Stomach (tissue), 4 donors: ENCODE measurements around the gene DYNC1I1.

Experiments
- CTCF ChIP-seq, 7 experiments: fragments of 450-650 bp in 4 of 7; fragments of 200-600 bp in 3 of 7; sonication (generic) in 3 of 7; IDR thresholded peaks; one replicate each; pipeline ENCODE4 v1.5.1; 2016 to 2019; ENCODE audit warnings: antibody characterized with exemption in 7 of 7, control low read depth in 2 of 7, mild to moderate bottlenecking in 1 of 7
- POLR2A ChIP-seq, 4 donors: fragments of 450-650 bp; IDR thresholded peaks; one replicate each; pipeline ENCODE4 v1.6.1; 2016; ENCODE audit warnings: antibody characterized with exemption in 4 of 4, control low read depth in 2 of 4, mild to moderate bottlenecking in 1 of 4, moderate library complexity in 1 of 4

GRCh38 chr7:95927756-95928155 lies 155.4 kb downstream of the DYNC1I1 start:
- no peak for TF ChIP-seq POLR2A (IDR thresholded peaks at IDR 0.05)
- no peak for TF ChIP-seq CTCF (IDR thresholded peaks at IDR 0.05)
